ENCODE results near the gene SMIM28. TPM values are rescaled to one million over a fixed set of nuclear protein-coding genes. Genes with fewer than 3 reads are reported as not detected.

SMIM28 gene
- total and polyA plus RNA-seq, 9 of the 15 experiments (the other 6 are each of a cell fraction or from before 2014, with no cell fraction given): not detected

DNA sequence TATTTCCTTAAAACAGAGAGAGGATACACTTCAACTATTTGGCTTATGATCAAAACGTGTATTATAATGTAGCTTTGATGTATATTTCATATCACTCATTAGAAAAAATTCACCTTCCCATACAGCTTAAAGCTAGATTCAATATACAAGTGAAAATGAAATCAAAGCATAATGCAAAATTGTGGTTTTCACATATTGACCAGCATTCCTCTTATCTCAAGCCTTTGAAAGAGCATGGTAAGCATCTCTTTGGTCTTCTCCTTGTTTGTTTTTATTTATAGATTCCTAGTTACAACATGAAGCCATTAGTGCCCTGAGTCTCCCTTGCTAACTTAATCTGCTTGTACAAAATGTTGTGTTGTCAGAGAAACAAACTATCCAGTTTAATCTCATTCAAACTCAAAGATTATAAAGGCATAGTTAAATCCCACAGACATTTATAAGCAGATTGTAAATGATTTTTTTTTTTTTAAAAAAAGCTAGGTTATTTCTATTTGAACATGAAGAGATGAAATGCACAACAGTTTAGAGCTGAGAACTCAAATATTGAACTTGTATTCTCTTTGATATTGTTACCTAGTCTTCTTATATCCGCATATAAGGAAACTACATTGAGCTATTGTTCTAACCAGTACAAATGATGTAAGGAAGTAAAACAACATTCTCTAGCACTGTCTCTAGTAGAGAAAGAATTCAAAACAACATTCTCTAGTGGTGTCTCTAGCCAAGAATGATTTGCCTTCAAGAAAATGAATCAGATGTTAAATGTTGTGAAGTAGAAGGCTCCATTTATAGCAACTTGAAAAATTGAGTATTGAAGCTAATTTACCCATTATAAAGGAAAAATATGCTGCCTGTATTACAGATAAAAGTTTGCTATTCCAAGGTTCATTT is 31.2 kb upstream of the SMIM28 start (continued):
- no peak for TF ChIP-seq RBM39 (optimal IDR thresholded peaks at IDR 0.05; ENCODE audit: low read depth, low read length)
- TF ChIP-seq, protein P1, sequence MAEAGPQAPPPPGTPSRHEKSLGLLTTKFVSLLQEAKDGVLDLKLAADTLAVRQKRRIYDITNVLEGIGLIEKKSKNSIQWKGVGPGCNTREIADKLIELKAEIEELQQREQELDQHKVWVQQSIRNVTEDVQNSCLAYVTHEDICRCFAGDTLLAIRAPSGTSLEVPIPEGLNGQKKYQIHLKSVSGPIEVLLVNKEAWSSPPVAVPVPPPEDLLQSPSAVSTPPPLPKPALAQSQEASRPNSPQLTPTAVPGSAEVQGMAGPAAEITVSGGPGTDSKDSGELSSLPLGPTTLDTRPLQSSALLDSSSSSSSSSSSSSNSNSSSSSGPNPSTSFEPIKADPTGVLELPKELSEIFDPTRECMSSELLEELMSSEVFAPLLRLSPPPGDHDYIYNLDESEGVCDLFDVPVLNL (CRISPR knock-in tag; IDR thresholded peaks at IDR 0.05; ENCODE audit: low read depth): no peak
- TF ChIP-seq, protein P2, sequence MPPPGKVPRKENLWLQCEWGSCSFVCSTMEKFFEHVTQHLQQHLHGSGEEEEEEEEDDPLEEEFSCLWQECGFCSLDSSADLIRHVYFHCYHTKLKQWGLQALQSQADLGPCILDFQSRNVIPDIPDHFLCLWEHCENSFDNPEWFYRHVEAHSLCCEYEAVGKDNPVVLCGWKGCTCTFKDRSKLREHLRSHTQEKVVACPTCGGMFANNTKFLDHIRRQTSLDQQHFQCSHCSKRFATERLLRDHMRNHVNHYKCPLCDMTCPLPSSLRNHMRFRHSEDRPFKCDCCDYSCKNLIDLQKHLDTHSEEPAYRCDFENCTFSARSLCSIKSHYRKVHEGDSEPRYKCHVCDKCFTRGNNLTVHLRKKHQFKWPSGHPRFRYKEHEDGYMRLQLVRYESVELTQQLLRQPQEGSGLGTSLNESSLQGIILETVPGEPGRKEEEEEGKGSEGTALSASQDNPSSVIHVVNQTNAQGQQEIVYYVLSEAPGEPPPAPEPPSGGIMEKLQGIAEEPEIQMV (tag; conservative IDR thresholded peaks at IDR 0.05; ENCODE audit: low read depth): no peak
- TF ChIP-seq POLR2G (IDR thresholded peaks at IDR 0.05; ENCODE audit: low read depth, low read length): no peak
- no peak for TF ChIP-seq ZNF124 (CRISPR knock-in tag; IDR thresholded peaks at IDR 0.05)
- no peak for TF ChIP-seq SMARCB1 (IDR thresholded peaks at IDR 0.05; ENCODE audit: insufficient read length, low read depth)
- no peak for TF ChIP-seq MED1 (CRISPR knock-in tag; IDR thresholded peaks at IDR 0.05; ENCODE audit: borderline replicate concordance)
- TF ChIP-seq RBM14 (IDR thresholded peaks at IDR 0.05; ENCODE audit: borderline replicate concordance, insufficient read depth, low read depth, low read length): no peak
- TF ChIP-seq FOXK1 (CRISPR knock-in tag; IDR thresholded peaks at IDR 0.05; ENCODE audit: borderline replicate concordance): no peak
